GM12874 (cell line): Measurements from ENCODE around the gene MICALL2.

Experiments
- CTCF ChIP-seq: IDR thresholded peaks from 2 replicates; pipeline ENCODE4 v1.5.1; 2011; ENCODE audit warnings: low read depth, mild to moderate bottlenecking, control low read depth, low read length, moderate library complexity; ENCODE audit not compliant: insufficient read depth

The MICALL2 gene

GRCh38 chr7:1483536-1484505, 24.6 kb upstream of the MICALL2 start:
- no peak for TF ChIP-seq CTCF

- TF ChIP-seq CTCF = no peak
These were observed 23.8 kb upstream of the MICALL2 start for GRCh38 chr7:1483079-1483478.

GRCh38 chr7:1481300-1481699, 22.0 kb upstream of the MICALL2 start:
- TF ChIP-seq CTCF = no peak

GRCh38 chr7:1480670-1481069, 21.4 kb upstream of the MICALL2 start:
- no peak for TF ChIP-seq CTCF

- TF ChIP-seq CTCF = no peak
These were observed 20.0 kb upstream of the MICALL2 start for GRCh38 chr7:1479287-1479686.

GRCh38 chr7:1478480-1478879, 19.2 kb upstream of the MICALL2 start:
- no peak for TF ChIP-seq CTCF

GRCh38 chr7:1476859-1477258, 17.6 kb upstream of the MICALL2 start:
- TF ChIP-seq CTCF = no peak
